IMR-90 (cell line): ENCODE data around the gene TSBP1. TPM values are rescaled to one million over a fixed set of nuclear protein-coding genes. Genes with fewer than 3 reads are reported as not detected.

Experiments
- ATAC-seq: fragments of 200-7000 bp; cut with Tn5 transposase; 2 replicates; pipeline ENCODE4 v1.9.1; 2020; ENCODE audit warnings: low read depth, mild to moderate bottlenecking, moderate library complexity
- BruUV-seq: library from RNA; stranded (reverse); fragments of 400-500 nt; replicated peaks from 2 replicates; lab custom pipeline; 2021; lab: Mats Ljungman, UMichigan
- CTCF ChIA-PET: fragments of 300-600 bp; formaldehyde crosslinking; extraction: SDS; loops from one replicate; lab custom pipeline; 2021; ENCODE audit warnings: antibody characterized with exemption; lab: Yijun Ruan, JAX
- POLR2A ChIA-PET: fragments of 300-600 bp; sonication (Branson Sonifier 250); formaldehyde crosslinking; loops from one replicate; lab custom pipeline; 2022; ENCODE audit warnings: antibody characterized with exemption; ENCODE audit not compliant: unreplicated experiment; lab: Charles Lee
- DNase-seq: peaks from one replicate; pipeline ENCODE4 v3.0.0; 2013
- H2AFZ ChIP-seq: replicated peaks from 2 replicates; pipeline ENCODE3; 2013; ENCODE audit warnings: low read length, mild to moderate bottlenecking; ENCODE audit not compliant: poor library complexity
- H2AK5ac ChIP-seq: 2 replicates; pipeline ENCODE4 v1.6.1; 2013; ENCODE audit warnings: low read depth, low read length, inconsistent platforms
- H2AK9ac ChIP-seq: replicated peaks from 2 replicates; pipeline ENCODE3; 2013; ENCODE audit warnings: mild to moderate bottlenecking, low read depth, low read length, moderate library complexity; ENCODE audit not compliant: poor library complexity
- H2BK120ac ChIP-seq: 2 replicates; pipeline ENCODE4 v1.6.1; 2013; ENCODE audit warnings: low read depth, low read length, inconsistent platforms
- H2BK15ac ChIP-seq: 3 replicates; pipeline ENCODE4 v1.6.1; 2013; ENCODE audit warnings: low read depth, low read length, inconsistent platforms
- H2BK20ac ChIP-seq: 2 replicates; pipeline ENCODE4 v1.6.1; 2013; ENCODE audit warnings: low read depth, mild to moderate bottlenecking, inconsistent platforms, low read length, moderate library complexity
- H2BK5ac ChIP-seq: 2 replicates; pipeline ENCODE4 v1.6.1; 2013; ENCODE audit warnings: mild to moderate bottlenecking, low read depth, low read length, inconsistent platforms; ENCODE audit not compliant: poor library complexity, severe bottlenecking
- H3K14ac ChIP-seq: replicated peaks from 2 replicates; pipeline ENCODE4 v1.6.1; 2013; ENCODE audit warnings: low read depth, low read length, inconsistent platforms
- H3K18ac ChIP-seq: 2 replicates; pipeline ENCODE4 v1.6.1; 2013; ENCODE audit warnings: low read depth, low read length, control low read depth
- H3K23ac ChIP-seq: 2 replicates; pipeline ENCODE4 v1.6.1; 2013; ENCODE audit warnings: low read depth, low read length, inconsistent platforms
- H3K27ac ChIP-seq: 2 replicates; pipeline ENCODE4 v1.5.1; 2013; ENCODE audit warnings: mild to moderate bottlenecking, control low read depth, low read length; ENCODE audit not compliant: insufficient read depth
- H3K27me3 ChIP-seq: 2 replicates; pipeline ENCODE4 v1.6.1; 2013; ENCODE audit warnings: low read length; ENCODE audit not compliant: control insufficient read depth, insufficient read depth
- H3K36me3 ChIP-seq: 2 replicates; pipeline ENCODE4 v1.6.1; 2013; ENCODE audit warnings: low read length, mixed read lengths; ENCODE audit not compliant: control insufficient read depth, insufficient read depth
- H3K4ac ChIP-seq: 2 replicates; pipeline ENCODE4 v1.6.1; 2013; ENCODE audit warnings: low read depth, low read length, inconsistent platforms
- H3K4me1 ChIP-seq: 2 replicates; pipeline ENCODE4 v1.6.1; 2013; ENCODE audit warnings: low read length, mixed read lengths; ENCODE audit not compliant: control insufficient read depth, insufficient read depth
- H3K4me2 ChIP-seq: 2 replicates; pipeline ENCODE4 v1.6.1; 2013; ENCODE audit warnings: low read depth, mild to moderate bottlenecking, control low read depth, low read length, moderate library complexity
- H3K4me3 ChIP-seq: 2 replicates; pipeline ENCODE4 v1.5.1; 2013; ENCODE audit warnings: low read depth, mild to moderate bottlenecking, control low read depth, low read length, moderate library complexity; ENCODE audit not compliant: insufficient read depth
- H3K56ac ChIP-seq: 2 replicates; pipeline ENCODE4 v1.6.1; 2013; ENCODE audit warnings: low read length, inconsistent platforms; ENCODE audit not compliant: insufficient read depth; ENCODE audit errors: extremely low read depth
- H3K79me1 ChIP-seq, 2 experiments: 2 replicates each; pipeline ENCODE4 v1.6.1; 2013; ENCODE audit warnings: low read length in 2 of 2, inconsistent platforms in 1 of 2, low read depth in 1 of 2
- H3K9ac ChIP-seq: 2 replicates; pipeline ENCODE4 v1.6.1; 2013; ENCODE audit warnings: low read depth, low read length, control low read depth
- H3K9me1 ChIP-seq: 2 replicates; pipeline ENCODE4 v1.6.1; 2013; ENCODE audit warnings: low read length, inconsistent platforms; ENCODE audit not compliant: insufficient read depth
- H3K9me3 ChIP-seq: 2 replicates; pipeline ENCODE4 v1.6.1; 2013; ENCODE audit warnings: low read length; ENCODE audit not compliant: control insufficient read depth, insufficient read depth
- H4K20me1 ChIP-seq: 2 replicates; pipeline ENCODE4 v1.6.1; 2013; ENCODE audit warnings: low read length, inconsistent platforms; ENCODE audit not compliant: insufficient read depth
- H4K5ac ChIP-seq: 2 replicates; pipeline ENCODE4 v1.6.1; 2013; ENCODE audit warnings: mild to moderate bottlenecking, low read depth, low read length, control low read depth
- H4K8ac ChIP-seq, 2 experiments: 2 replicates each; pipeline ENCODE4 v1.6.1; 2013; ENCODE audit warnings: low read depth in 2 of 2, low read length in 2 of 2, control low read depth in 1 of 2, inconsistent platforms in 1 of 2
- H4K91ac ChIP-seq: 2 replicates; pipeline ENCODE4 v1.6.1; 2013; ENCODE audit warnings: low read depth, low read length, inconsistent platforms; ENCODE audit not compliant: insufficient read depth
- BHLHE40 ChIP-seq: fragments of 150-350 bp; IDR thresholded peaks from 2 replicates; pipeline ENCODE4 v1.6.1; 2016; ENCODE audit warnings: mild to moderate bottlenecking, low read depth, low read length
- CEBPB ChIP-seq: IDR thresholded peaks from 2 replicates; pipeline ENCODE4 v1.6.1; 2012; ENCODE audit warnings: low read depth, low read length, improper control_type of control experiment
- CHD1 ChIP-seq: IDR thresholded peaks from 2 replicates; pipeline ENCODE4 v1.6.1; 2012; ENCODE audit warnings: low read depth, low read length, improper control_type of control experiment
- CTCF ChIP-seq: conservative IDR thresholded peaks from 2 replicates; pipeline ENCODE4 v1.5.1; 2012; ENCODE audit warnings: mild to moderate bottlenecking, low read depth, low read length, improper control_type of control experiment
- ELK1 ChIP-seq: fragments of 150-350 bp; IDR thresholded peaks from 2 replicates; pipeline ENCODE4 v1.6.1; 2016; ENCODE audit warnings: low read depth, mild to moderate bottlenecking, low read length, moderate library complexity, borderline replicate concordance
- FOS ChIP-seq: fragments of 150-350 bp; IDR thresholded peaks from 2 replicates; pipeline ENCODE4 v1.6.1; 2016; ENCODE audit warnings: low read depth, low read length
- MAFK ChIP-seq: IDR thresholded peaks from 2 replicates; pipeline ENCODE4 v1.6.1; 2012; ENCODE audit warnings: low read depth, low read length, improper control_type of control experiment
- MAZ ChIP-seq: IDR thresholded peaks from 2 replicates; pipeline ENCODE4 v1.6.1; 2012; ENCODE audit warnings: low read depth, mild to moderate bottlenecking, low read length, improper control_type of control experiment, moderate library complexity, borderline replicate concordance
- MXI1 ChIP-seq: IDR thresholded peaks from 2 replicates; pipeline ENCODE4 v1.6.1; 2012; ENCODE audit warnings: low read depth, mild to moderate bottlenecking, low read length, moderate library complexity, borderline replicate concordance
- NFE2L2 ChIP-seq: fragments of 150-350 bp; IDR thresholded peaks from 2 replicates; pipeline ENCODE4 v1.6.1; 2016; ENCODE audit warnings: low read depth, mild to moderate bottlenecking, low read length
- POLR2A ChIP-seq: IDR thresholded peaks from 2 replicates; pipeline ENCODE4 v1.6.1; 2012; ENCODE audit warnings: mild to moderate bottlenecking, low read depth, low read length
- RAD21 ChIP-seq: IDR thresholded peaks from 2 replicates; pipeline ENCODE4 v1.6.1; 2012; ENCODE audit warnings: low read length, improper control_type of control experiment
- RCOR1 ChIP-seq: IDR thresholded peaks from 2 replicates; pipeline ENCODE4 v1.6.1; 2012; ENCODE audit warnings: mild to moderate bottlenecking, low read length, improper control_type of control experiment; ENCODE audit not compliant: insufficient replicate concordance
- RFX5 ChIP-seq: IDR thresholded peaks from 2 replicates; pipeline ENCODE4 v1.8.0; 2012; ENCODE audit warnings: low read depth, mild to moderate bottlenecking, low read length, moderate library complexity
- SMC3 ChIP-seq: fragments of 150-350 bp; IDR thresholded peaks from 2 replicates; pipeline ENCODE4 v1.6.1; 2016; ENCODE audit warnings: low read depth, mild to moderate bottlenecking, antibody characterized with exemption, low read length, moderate library complexity
- USF2 ChIP-seq: fragments of 150-350 bp; IDR thresholded peaks from 2 replicates; pipeline ENCODE4 v1.6.1; 2017; ENCODE audit warnings: mild to moderate bottlenecking, antibody characterized with exemption, low read length, low read depth
- WGBS, 2 experiments: methylation state at CpG; one replicate each; pipeline versions ENCODE4 v1.1.5 to v1.1.7; 2013; ENCODE audit warnings: missing lambda C conversion rate in 2 of 2; ENCODE audit not compliant: insufficient read length in 1 of 2; ENCODE audit errors: extremely low coverage in 2 of 2; 5-methylcytosine and 5-hydroxymethylcytosine counted together
- dilution Hi-C: fragments of 300-500 bp; cut with HindIII; formaldehyde crosslinking; loops from one replicate; pipeline ENCODE4 v1.14.3; 2018; ENCODE audit warnings: low sequenced_read_pairs; ENCODE audit not compliant: unreplicated experiment
- in situ Hi-C: fragments of 300-500 bp; cut with MboI; formaldehyde crosslinking; loops from 3 replicates; pipeline ENCODE4 v1.14.3; 2019; ENCODE audit warnings: low sequenced_read_pairs, inconsistent platforms, mixed read lengths
- intact Hi-C: fragments of 100-400 bp; cut with micrococcal nuclease; formaldehyde crosslinking; loops from 2 replicates; pipeline ENCODE4 v1.10.0; 2022
- polyA plus RNA-seq, 3 experiments: library from polyadenylated mRNA; depleted of rRNA; stranded (reverse); fragments of >200 nt; gene quantifications; 2 replicates each; pipeline ENCODE4 v1.2.3, GENCODE V29; 2012; ENCODE audit warnings: low replicate concordance in 1 of 3
- total RNA-seq: library from RNA; depleted of rRNA; stranded (reverse); fragments of >200 nt; gene quantifications from 2 replicates; pipeline ENCODE4 v1.2.3, GENCODE V29; 2012

Gene TSBP1
- total and polyA plus RNA-seq, 2 of the 4 experiments (the other 2 are of a cell fraction): not detected

- ATAC-seq (no peak; the same call in 1 of the 2 replicates), DNase-seq (no peak)
- BruUV-seq: no TSS peak
Measured at GRCh38 chr6:32332433-32332832, 39.3 kb downstream of the TSBP1 start.

More at GRCh38 chr6:32332433-32332832, 39.3 kb downstream of the TSBP1 start:
- H3K9ac ChIP-seq: no peak overlapping the region
- no peak overlapping the region for H2BK20ac ChIP-seq
- H4K20me1 ChIP-seq: no peaks in the 10 kb centered on the region
- H4K91ac ChIP-seq: no peak overlapping the region
- no peak overlapping the region for H3K56ac ChIP-seq
- no peak overlapping the region for H3K23ac ChIP-seq
- no peak overlapping the region for H2AFZ ChIP-seq
- H2AK9ac ChIP-seq: no peak overlapping the region
- CTCF ChIA-PET: interaction anchor here (0.9 kb wide), 1 partner anchor 77 kb away, joined by 5 read pairs; no protein-coding TSS in a partner anchor
- H3K79me1 ChIP-seq: no peaks in the 10 kb centered on the region
- POLR2A ChIA-PET: no interaction called here
- H3K18ac ChIP-seq: no peak overlapping the region
- in situ Hi-C loops: no loop called here
- no peak overlapping the region for H4K8ac ChIP-seq
- no peak overlapping the region for H2BK15ac ChIP-seq
- no peaks in the 10 kb centered on the region for H3K9me1 ChIP-seq
- H3K36me3 ChIP-seq: no peaks in the 10 kb centered on the region
- no peak overlapping the region for H3K4ac ChIP-seq
- no peak overlapping the region for H3K27ac ChIP-seq
- H3K4me3 ChIP-seq: no peak overlapping the region
- no peak for TF ChIP-seq USF2
- no peak for TF ChIP-seq BHLHE40
- TF ChIP-seq RCOR1: no peak
- no peak for TF ChIP-seq MXI1
- TF ChIP-seq RAD21: no peak
- TF ChIP-seq POLR2A: no peak
- TF ChIP-seq CHD1: no peak
- TF ChIP-seq MAFK: no peak
- no peak for TF ChIP-seq CEBPB
- no peak for TF ChIP-seq MAZ
- TF ChIP-seq RFX5: no peak
- TF ChIP-seq SMC3: no peak
- TF ChIP-seq ELK1: no peak
- no peak for TF ChIP-seq NFE2L2
- no peak for TF ChIP-seq FOS
- TF ChIP-seq CTCF: no peak
- H3K27me3 ChIP-seq: peaks cover 5% of the 10 kb centered on the region
- no peak overlapping the region for H2AK5ac ChIP-seq
- no CpG with 5 or more reads among the region's 1 CpG for WGBS, 2 experiments
- dilution Hi-C loops: no loop called here
- H3K14ac ChIP-seq: no peak overlapping the region
- no peak overlapping the region for H2BK120ac ChIP-seq
- no peak overlapping the region for H4K5ac ChIP-seq
- intact Hi-C loops: no loop called here
- H3K4me1 ChIP-seq: no peaks in the 10 kb centered on the region
- H3K4me2 ChIP-seq: no peak overlapping the region
- no peaks in the 10 kb centered on the region for H3K9me3 ChIP-seq
- H2BK5ac ChIP-seq: no peak overlapping the region
